ENCODE data around the gene FAM131B.

Gene FAM131B

DNA sequence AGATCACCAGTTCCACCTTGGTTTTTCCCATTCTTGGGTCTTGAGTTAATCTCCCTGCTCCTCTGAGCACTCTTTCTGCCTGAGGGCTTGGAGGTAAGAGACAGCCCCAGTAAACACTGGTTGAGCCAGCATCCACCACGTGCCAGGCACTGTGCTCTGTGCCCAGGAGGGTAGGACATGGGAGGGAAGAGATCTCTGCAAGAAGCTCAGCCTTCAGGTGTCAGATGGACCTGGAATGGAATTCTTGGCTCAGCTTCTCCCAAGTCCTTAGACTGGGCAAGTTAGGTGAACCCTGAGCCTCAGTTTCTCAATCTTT, 21.1 kb upstream of the FAM131B start:
- no peak for DNase-seq (ENCODE audit: low read depth in 1 of 2, low spot score in 1 of 2)

DNA sequence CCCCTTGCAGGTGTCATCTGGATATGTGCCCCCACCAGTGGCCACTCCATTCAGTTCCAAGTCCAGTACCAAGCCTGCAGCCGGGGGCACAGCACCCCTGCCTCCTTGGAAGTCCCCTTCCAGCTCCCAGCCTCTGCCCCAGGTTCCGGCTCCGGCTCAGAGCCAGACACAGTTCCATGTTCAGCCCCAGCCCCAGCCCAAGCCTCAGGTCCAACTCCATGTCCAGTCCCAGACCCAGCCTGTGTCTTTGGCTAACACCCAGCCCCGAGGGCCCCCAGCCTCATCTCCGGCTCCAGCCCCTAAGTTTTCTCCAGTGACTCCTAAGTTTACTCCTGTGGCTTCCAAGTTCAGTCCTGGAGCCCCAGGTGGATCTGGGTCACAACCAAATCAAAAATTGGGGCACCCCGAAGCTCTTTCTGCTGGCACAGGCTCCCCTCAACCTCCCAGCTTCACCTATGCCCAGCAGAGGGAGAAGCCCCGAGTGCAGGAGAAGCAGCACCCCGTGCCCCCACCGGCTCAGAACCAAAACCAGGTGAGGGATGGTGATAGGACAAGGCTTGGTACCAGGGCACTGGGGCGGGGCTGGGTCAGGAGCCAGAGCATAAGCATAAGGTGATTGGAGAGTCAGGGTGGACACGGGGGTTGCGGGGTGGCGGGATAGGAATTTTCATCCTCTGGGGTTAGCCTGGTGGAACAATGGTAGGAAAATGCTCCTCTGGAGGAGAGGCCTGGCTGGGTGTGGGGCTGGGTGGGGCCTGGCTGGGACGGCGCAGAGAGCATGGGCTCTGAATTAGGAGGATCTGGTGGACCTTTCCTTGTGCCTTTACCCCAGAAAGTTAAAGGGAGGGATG, 20.5 kb upstream of the FAM131B start:
- no peak for DNase-seq (ENCODE audit: low read depth in 1 of 2, low spot score in 1 of 2)

DNA sequence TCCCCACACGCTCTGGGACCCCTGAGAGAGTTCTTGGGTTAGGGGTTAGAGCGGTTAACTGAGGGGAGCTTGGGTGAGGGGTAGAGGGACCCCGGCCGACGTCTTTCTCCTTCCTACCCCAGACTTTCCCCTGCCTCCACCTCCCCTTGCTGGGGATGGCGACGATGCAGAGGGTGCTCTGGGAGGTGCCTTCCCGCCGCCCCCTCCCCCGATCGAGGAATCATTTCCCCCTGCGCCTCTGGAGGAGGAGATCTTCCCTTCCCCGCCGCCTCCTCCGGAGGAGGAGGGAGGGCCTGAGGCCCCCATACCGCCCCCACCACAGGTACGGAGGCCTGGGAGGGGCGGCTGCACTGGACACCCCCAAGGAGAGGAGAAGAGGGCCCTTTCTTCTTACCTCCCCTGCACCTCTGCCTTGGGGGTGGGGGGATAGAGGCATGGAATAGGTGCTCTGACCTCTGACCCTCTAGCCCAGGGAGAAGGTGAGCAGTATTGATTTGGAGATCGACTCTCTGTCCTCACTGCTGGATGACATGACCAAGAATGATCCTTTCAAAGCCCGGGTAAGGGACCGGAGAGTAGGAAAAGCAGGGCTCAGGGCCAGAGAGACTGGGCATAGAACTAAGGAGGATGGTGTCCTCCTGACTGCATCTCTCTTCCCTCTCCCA, 19.7 kb upstream of the FAM131B start:
- no peak for DNase-seq (ENCODE audit: low read depth in 1 of 2, low spot score in 1 of 2)

DNA sequence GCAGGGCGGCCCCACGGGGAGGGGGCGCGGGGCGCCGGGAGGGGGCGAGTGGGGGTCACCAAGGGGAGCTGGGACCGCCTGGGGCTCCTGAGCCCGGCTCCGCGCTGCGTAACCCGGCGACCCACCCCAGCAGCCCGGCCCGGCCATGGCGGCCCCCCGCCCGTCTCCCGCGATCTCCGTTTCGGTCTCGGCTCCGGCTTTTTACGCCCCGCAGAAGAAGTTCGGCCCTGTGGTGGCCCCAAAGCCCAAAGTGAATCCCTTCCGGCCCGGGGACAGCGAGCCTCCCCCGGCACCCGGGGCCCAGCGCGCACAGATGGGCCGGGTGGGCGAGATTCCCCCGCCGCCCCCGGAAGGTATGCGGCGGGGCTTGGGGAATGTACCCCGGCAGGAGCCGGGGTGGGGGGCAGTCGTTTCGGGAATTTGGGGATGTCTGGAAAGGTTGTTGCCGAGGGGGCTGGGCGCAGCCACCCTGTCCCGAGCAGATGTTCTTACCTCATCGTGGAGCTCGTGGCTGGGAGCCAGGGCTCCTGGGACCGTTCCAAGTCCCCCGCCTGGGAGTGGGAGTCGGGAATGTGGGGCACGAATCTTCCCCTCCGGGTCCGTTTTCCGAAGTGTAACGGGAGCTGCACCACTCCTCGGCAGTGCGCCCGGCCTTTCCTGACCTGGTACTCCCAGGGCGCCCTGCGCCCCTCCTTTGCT, 19.1 kb upstream of the FAM131B start:
- DNase-seq (ENCODE audit: low read depth in 1 of 2, low spot score in 1 of 2) = no peak

DNA sequence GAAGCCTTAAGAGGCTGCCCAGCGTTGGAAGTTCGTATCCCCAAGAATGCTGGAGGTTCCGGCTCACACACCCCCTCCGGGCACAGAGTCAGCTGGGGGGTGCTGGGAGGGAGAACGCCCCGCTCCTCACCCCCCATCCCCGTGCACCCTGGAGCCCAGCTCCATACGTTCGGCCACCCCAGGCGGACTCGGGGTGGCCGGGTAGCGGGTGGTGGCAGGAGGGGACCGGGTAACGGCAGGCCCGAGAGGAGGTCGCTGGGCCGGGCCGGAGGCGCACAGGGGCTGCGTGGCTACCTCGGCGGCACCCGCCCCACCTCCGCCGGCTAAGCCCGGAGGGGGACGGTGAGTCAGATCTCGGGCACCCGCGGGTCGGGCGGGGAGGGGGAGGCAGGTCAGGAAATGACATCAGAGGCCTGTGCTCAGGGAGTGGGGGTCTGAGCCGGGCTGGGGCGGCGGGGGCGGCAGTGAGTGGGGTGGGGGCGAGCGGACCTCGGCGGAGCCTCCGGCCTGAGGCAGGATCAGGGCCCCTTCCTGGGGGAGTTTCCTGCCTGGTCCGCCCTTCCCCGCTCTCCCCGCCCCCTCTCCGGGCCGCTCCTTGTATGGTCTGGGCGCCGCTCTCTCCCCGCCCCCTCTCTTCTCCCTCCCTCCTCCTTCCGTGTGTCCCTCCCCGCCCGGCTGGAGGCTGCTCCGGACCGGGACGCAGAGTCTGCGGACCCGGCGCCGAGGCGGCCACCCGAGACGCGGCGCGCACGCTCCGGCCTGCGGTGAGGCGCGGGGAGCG, 18.3 kb upstream of the FAM131B start, which contains the start of gene ZYX:
TSS of gene ZYX (plus strand) at position 700 of the 781 bp plus-strand sequence. CDS start 227 bp downstream, outside the sequence.
- peak; percentile 76 to 78 for DNase-seq (ENCODE audit: low read depth in 1 of 2, low spot score in 1 of 2)

DNA sequence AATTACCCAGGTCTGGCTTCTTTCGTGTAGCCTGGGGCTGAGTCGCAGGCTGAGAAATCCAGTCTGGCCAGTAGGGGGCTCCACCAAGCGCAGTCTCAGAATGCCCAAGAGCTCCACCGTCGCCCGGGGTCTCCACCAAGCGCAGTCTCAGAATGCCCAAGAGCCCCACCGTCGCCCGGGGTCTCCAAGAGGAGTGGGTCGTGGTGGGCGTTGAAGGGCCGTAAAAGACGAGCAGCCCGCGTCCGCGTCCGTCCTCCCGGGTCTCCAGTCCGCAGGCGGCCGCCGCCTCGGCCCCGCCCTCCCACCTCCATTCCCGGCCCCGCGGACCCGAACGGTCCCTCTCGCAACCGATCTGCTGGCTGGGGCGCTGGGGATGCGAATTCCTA, 17.7 kb upstream of the FAM131B start:
- peak; percentile 78 to 83 for DNase-seq (ENCODE audit: low read depth in 1 of 2, low spot score in 1 of 2)

DNA sequence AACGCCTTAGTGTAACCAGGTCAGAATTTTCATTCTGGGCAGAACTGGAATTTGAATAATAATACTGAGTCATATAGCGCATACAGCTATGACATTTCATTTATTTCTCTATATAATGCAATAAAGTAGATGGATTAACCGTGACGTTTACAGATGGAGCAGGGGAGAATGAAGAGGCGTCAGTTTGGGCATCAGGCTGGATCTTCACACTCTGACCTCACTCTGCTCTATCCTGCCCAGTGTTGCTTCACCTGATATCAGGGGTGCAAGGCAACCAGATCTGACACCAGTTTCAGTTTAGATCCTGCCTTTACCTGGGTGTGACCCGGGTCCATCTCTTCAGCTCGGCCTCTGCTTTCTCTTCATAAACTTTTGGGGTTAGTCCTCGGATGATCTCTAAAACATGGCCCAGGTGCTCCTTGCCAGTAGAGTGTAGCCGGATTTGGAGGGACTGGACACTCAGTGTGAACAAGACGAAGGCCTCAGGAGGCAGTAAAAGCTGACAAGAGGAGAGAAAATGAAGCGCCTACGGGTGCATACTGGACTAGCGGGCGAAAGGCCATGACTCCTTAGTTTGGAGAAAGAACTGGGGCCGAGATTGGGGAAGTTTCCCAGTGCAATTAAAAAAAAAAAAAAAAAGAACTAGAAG, 17.2 kb upstream of the FAM131B start:
- DNase-seq (ENCODE audit: low read depth in 1 of 2, low spot score in 1 of 2) = no peak

DNA sequence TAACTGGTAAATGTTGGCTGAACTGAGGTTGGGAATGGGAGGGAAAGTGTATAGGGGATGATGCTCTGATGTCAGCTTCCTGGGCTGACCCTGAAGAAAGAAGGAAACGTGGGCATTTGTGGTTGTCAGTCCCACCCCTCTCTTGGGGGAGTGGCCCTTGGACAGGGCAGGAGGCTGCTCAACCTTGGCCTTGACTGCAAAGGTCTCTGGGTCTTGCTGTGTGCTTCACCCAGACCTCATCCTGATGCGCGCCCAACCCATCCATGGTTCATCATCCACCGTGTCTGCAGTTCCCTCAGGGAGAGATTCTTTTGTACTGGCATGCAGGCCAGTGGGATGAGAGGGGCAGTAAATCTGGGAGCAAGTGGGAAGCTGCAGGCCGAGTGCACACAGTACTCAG, 13.9 kb upstream of the FAM131B start:
- DNase-seq (ENCODE audit: low read depth in 1 of 2, low spot score in 1 of 2) = no peak

DNA sequence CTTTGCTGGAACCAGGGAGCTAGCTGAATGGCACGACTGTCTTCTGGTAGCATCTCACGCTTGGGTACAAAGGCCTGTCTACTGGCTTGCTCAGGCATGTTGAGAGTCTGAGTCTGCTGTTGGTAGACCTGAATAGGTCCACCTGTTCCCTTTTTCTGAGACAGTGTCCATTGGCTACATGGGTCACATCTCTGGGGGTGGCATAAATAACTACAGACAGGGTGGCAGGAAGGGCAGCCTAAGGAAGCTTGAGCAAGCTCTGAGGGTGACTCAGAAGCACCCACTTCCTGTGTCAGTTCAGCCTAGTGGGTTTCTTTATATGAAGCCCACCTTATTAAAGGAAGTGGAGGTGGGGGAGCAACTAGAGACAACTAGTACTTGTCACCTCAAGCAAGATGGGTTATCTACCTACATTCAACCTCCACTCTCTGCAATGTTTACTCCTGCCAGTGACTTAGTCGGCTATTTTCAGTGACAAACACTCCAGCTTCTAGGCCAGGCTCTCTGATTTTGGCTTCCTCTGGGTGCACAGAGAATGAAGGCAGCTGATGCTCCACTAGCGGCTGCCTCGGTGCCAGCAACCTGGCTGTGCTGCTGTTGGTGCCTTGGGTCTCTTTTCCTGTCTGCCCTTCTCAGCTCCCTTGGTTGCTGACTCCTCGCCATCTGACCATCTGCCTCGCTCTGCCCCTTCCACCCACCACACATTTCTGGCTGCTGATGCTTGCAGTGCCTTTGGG, 13.0 kb upstream of the FAM131B start:
- no peak for DNase-seq (ENCODE audit: low read depth in 1 of 2, low spot score in 1 of 2)

DNA sequence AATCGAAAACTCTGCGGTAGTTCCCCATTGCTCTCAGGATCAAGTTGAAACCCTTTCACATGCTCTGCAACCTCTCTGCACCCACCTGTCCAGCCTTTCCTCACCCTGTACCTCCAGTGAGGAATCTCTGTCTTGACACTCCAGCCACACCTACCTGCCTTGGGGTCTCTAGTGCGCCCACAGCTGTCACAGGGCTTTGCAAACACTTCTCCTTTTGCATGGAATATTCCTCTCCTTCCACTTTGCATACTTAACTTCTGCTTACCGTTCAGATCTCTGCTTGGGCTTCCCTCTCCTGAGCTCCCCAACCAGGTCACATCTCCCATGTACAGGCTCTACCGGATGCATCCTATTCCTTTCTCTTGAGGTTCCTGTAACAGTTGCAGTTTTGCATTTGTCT, 12.0 kb upstream of the FAM131B start:
- no peak for DNase-seq (ENCODE audit: low read depth in 1 of 2, low spot score in 1 of 2)

DNA sequence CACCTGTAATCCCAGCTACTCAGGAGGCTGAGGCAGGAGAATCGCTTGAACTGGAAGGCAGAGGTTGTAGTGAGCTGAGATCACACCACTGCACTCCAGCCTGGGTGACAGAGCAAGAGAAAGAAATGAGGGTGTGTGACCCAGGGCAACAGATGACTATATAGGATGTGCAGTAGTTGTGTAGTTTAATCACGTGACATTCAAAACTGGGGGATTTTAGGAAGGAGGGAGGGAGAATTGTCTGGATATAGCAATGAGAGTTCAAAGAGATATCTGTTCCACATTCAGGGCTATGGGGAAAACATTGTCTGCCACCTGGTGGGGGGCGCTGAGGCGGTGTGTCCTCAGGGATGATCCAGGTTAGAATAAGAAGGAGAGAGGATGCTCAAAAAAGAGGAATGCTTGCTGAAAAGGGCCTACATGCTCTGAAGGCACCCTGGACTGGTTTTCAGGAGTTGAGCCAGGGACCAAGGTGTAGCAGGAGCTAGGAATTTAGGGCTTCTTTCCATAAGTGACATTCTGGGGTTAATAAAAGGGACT, 10.8 kb upstream of the FAM131B start:
- DNase-seq (ENCODE audit: low read depth in 1 of 2, low spot score in 1 of 2) = no peak

DNA sequence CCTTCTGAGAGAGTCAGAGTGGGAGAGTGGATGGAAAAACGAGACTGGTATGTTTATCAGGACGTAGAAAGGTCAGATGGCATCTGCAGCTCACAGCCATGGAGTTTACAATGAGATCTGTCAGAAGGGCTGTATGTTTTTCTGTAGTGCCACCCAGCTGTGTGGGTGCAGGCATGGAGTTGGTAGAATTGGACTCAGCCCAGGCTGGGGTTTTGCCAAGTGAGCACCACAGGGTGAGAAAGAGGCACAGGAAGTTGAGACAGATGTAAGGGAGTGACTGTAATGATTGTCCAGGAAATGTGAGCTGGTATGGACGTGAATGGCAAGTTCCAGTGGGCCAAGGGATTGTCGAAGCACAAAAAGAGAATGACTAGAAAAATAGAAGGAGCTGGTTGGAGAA, 9.6 kb upstream of the FAM131B start:
- DNase-seq (ENCODE audit: low read depth in 1 of 2, low spot score in 1 of 2) = no peak

DNA sequence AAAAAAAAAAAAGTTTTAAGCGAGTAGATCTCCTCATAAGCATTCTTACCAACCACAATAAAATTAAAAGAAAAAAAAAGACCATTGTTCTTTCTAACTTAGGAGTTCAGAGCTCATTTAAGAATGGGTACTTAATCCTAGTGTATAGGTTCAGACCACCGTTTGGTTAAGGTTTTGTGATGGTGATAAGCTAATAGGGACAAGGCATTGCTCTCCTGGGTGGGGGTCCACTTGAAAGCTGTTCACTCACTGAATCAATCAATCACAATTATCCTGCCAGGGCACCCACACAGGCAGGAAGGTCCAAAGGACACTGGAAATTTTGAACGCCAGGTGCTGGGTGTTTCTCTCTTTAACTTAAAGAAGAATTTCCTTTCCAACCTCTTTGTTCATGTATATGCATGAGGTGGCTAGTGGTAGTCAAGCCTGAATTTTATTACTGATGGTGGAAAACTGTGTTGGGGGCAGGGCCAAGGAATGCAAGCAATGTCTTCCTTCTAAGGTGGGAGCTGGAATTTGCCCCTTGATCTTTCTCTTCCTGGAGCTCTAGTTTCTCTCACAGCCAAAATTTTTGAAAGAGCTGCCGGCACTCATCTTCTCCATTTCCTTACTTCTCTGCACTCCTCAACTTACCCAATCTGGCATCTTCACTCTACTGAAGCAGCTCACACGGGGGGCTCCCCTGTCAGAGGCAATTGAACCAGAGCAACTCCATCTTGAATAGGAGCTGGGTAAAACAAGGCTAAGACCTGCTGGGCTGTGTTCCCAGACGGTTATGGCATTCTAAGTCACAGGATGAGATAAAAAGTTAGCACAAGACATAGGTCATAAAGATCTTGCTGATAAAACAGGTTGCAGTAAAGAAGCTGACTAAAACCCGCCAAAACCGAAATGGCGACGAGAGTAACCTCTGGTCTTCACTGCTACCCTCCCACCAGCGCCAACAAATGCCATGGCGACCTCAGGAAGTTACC, 7.5 kb upstream of the FAM131B start:
- no peak for DNase-seq (ENCODE audit: low read depth in 1 of 2, low spot score in 1 of 2)

DNA sequence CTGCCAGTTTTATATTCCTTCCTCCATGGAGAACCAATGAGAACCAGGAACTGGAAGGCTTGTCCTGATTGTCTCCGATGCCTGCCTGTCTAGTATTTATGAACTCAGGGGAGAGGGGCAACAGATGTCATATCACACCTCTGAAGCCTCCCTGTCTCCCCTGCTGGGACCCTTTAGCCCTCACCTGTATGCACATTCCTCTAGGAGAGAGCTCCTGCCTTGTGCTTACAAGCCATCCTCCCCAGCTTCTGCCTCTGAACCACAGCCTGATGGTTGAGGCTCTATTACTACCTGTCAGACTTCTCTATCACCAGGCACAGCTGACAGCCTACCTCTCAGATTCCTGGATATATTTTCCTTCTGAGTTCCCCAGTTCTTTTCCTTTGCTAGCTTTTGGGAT, 5.9 kb upstream of the FAM131B start:
- DNase-seq (ENCODE audit: low read depth in 1 of 2, low spot score in 1 of 2) = no peak

DNA sequence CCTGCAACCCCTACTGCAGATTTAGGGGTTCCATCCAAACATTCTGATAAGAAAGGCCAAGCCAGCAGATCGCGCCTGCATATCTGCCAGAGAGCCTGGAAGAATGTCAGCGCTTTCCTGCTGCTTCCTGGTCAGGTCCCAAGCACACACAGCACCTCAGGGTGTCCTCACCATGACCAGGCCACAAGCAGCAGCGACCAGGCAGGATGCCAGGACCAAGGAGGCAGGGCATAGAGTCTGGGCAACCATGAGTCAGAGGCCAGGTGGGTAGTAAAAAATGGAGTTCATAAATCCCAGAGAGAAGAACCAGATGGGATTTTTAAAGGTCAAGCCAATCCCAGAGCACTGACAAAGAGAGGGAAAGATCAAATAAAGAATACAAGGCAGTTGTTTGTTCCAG, 5.5 kb upstream of the FAM131B start:
- DNase-seq (ENCODE audit: low read depth in 1 of 2, low spot score in 1 of 2) = no peak

DNA sequence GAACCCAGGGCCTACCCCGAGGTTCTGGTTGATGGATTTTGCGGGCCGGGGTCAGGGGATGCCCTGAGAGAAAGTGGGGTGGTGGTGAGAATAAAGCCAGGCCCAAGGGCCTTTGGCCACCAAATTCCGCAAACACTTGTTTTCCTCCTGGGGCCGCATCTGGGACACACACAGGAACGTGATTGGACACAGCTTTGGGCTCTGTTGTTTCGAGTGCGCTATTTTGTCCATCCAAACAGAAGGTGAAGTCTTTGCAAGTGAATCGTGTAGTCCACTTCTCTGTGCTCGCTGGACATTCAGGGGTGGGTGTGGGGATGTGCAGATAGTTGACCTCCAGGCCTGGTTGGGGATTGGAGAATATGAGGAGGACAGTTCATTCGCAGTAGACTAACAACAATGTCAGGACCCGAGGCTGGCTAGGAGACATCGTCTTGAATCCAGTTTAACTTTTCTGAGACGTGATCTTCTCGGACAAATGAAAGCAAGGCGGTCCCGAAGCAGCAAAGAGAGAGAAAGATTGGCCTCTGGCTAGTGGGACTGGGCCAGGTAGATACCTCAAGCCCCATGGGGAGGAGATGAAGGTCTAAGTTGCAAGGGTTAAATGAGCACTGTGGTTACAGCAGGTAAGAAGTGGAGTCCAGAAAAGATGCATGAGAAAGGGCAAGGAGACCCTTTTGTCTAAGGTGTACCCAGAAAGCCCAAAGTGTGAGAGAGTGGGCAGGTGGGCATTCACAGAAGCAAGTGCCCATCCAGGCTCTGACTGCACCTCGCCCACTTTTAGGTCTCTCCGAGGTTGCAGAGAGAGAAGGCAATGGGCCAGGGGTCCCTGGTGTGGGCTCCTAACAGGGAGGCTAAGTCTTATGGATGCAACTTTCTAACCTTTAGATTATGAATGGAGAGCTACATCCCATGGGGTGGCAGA, 764 bp upstream of the FAM131B start:
- no peak for DNase-seq (ENCODE audit: low read depth in 1 of 2, low spot score in 1 of 2)

DNA sequence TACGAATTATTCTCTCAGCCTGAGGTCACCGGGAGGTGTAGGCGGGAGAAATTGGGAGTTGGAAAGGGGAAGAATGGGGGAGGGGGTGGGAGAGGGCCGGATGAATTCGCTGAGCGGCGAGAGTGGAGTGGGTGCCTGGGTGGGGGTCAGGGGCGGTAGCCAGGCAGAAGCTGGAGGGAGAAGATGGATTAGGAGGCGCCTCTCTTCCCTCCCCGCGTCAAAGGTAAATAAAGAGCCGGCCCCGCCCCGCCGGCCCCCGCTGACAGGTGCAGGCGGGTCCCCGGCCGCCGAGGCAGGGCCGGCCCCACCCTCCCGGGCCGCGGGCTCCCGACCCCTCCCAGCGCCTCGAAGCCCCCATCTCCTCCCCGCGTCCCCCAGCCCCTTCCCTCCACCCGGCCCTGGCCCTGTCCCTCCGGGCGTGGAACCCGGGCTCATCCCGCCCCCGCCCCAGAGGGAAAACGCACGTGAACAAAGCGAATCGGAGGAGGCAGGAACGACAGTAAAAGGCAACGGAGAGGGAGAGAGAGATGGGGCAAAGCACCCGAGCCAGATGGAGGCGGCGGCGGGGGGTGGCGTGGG, 872 bp downstream of the FAM131B start:
- DNase-seq (ENCODE audit: low read depth in 1 of 2, low spot score in 1 of 2) = no peak
